Measurements from ENCODE around the gene MB. TPM values are rescaled to one million over a fixed set of nuclear protein-coding genes. Genes with fewer than 3 reads are reported as not detected.

MB gene
- polyA plus RNA-seq, 2 donors, result 2.5 to 5.1 TPM

- peaks cover 0 to 4% of the 10 kb centered on the region in 2 donors for H3K4me1 ChIP-seq (ENCODE audit: control insufficient read depth in 2 of 2, insufficient read depth in 2 of 2, low read length in 1 of 2)
- no peaks in the 10 kb centered on the region for H3K9me3 ChIP-seq (ENCODE audit: control insufficient read depth in 2 of 2, insufficient read depth in 1 of 2, low read depth in 1 of 2, low read length in 1 of 2)
- H3K27me3 ChIP-seq (ENCODE audit: control insufficient read depth in 1 of 2, insufficient read depth in 2 of 2, low read length in 2 of 2), result no peaks in the 10 kb centered on the region
- no peak overlapping the region for H3K4me3 ChIP-seq (ENCODE audit: low read depth in 1 of 2, low read length in 2 of 2)
- H3K36me3 ChIP-seq (ENCODE audit: control insufficient read depth in 2 of 2, insufficient read depth in 2 of 2, low read length in 1 of 2), result no peaks in the 10 kb centered on the region
- WGBS, 2 donors, result 80 to 87% methylated on average over 5 of the region's 5 CpGs
- no peak overlapping the region for H3K27ac ChIP-seq (ENCODE audit: low read depth in 2 of 2, low read length in 1 of 2)
These were observed 36.1 kb downstream of the MB start for GRCh38 chr22:35581023-35581413.

GRCh38 chr22:35580351-35581022 is 36.6 kb downstream of the MB start:
- H3K36me3 ChIP-seq (ENCODE audit: control insufficient read depth in 2 of 2, insufficient read depth in 2 of 2, low read length in 1 of 2), result no peaks in the 10 kb centered on the region
- WGBS, 2 donors, result 87 to 90% methylated on average over 10 of the region's 10 CpGs

GRCh38 chr22:35578836-35579575 is 38.1 kb downstream of the MB start:
- WGBS, 2 donors, result 76 to 82% methylated on average over 19 of the region's 19 CpGs
- Histone ChIP-seq H3K27ac (ENCODE audit: low read depth in 2 of 2, low read length in 1 of 2) (no peak overlapping the region), H3K4me1 (ENCODE audit: control insufficient read depth in 2 of 2, insufficient read depth in 2 of 2, low read length in 1 of 2) (peaks cover 0 to 4% of the 10 kb centered on the region in 2 donors)

More at GRCh38 chr22:35580351-35581022, 36.6 kb downstream of the MB start:
- Histone ChIP-seq H3K4me3 (ENCODE audit: low read depth in 1 of 2, low read length in 2 of 2) (no peak overlapping the region), H3K4me1 (ENCODE audit: control insufficient read depth in 2 of 2, insufficient read depth in 2 of 2, low read length in 1 of 2) (peaks cover 0 to 4% of the 10 kb centered on the region in 2 donors), H3K9me3 (ENCODE audit: control insufficient read depth in 2 of 2, insufficient read depth in 1 of 2, low read depth in 1 of 2, low read length in 1 of 2) (no peaks in the 10 kb centered on the region), H3K27me3 (ENCODE audit: control insufficient read depth in 1 of 2, insufficient read depth in 2 of 2, low read length in 2 of 2) (no peaks in the 10 kb centered on the region), H3K27ac (ENCODE audit: low read depth in 2 of 2, low read length in 1 of 2) (no peak overlapping the region)

GRCh38 chr22:35577799-35578659 is 39.1 kb downstream of the MB start:
- Histone ChIP-seq H3K9me3 (ENCODE audit: control insufficient read depth in 2 of 2, insufficient read depth in 1 of 2, low read depth in 1 of 2, low read length in 1 of 2) (no peaks in the 10 kb centered on the region), H3K4me3 (ENCODE audit: low read depth in 1 of 2, low read length in 2 of 2) (no peak overlapping the region), H3K27me3 (ENCODE audit: control insufficient read depth in 1 of 2, insufficient read depth in 2 of 2, low read length in 2 of 2) (no peaks in the 10 kb centered on the region), H3K27ac (ENCODE audit: low read depth in 2 of 2, low read length in 1 of 2) (no peak overlapping the region), H3K36me3 (ENCODE audit: control insufficient read depth in 2 of 2, insufficient read depth in 2 of 2, low read length in 1 of 2) (no peaks in the 10 kb centered on the region), H3K4me1 (ENCODE audit: control insufficient read depth in 2 of 2, insufficient read depth in 2 of 2, low read length in 1 of 2) (peaks cover 0 to 4% of the 10 kb centered on the region in 2 donors)
- WGBS, 2 donors, result 90% methylated on average over 2 of the region's 2 CpGs

More at GRCh38 chr22:35578836-35579575, 38.1 kb downstream of the MB start:
- Histone ChIP-seq H3K9me3 (ENCODE audit: control insufficient read depth in 2 of 2, insufficient read depth in 1 of 2, low read depth in 1 of 2, low read length in 1 of 2) (no peaks in the 10 kb centered on the region), H3K36me3 (ENCODE audit: control insufficient read depth in 2 of 2, insufficient read depth in 2 of 2, low read length in 1 of 2) (no peaks in the 10 kb centered on the region), H3K4me3 (ENCODE audit: low read depth in 1 of 2, low read length in 2 of 2) (no peak overlapping the region), H3K27me3 (ENCODE audit: control insufficient read depth in 1 of 2, insufficient read depth in 2 of 2, low read length in 2 of 2) (no peaks in the 10 kb centered on the region)

- 86 to 92% methylated on average over 8 of the region's 8 CpGs for WGBS, 2 donors
- no peaks in the 10 kb centered on the region for H3K27me3 ChIP-seq (ENCODE audit: control insufficient read depth in 1 of 2, insufficient read depth in 2 of 2, low read length in 2 of 2)
- no peak overlapping the region for H3K27ac ChIP-seq (ENCODE audit: low read depth in 2 of 2, low read length in 1 of 2)
- no peak overlapping the region for H3K4me3 ChIP-seq (ENCODE audit: low read depth in 1 of 2, low read length in 2 of 2)
- H3K4me1 ChIP-seq (ENCODE audit: control insufficient read depth in 2 of 2, insufficient read depth in 2 of 2, low read length in 1 of 2), result peaks cover 0 to 4% of the 10 kb centered on the region in 2 donors
- H3K9me3 ChIP-seq (ENCODE audit: control insufficient read depth in 2 of 2, insufficient read depth in 1 of 2, low read depth in 1 of 2, low read length in 1 of 2), result no peaks in the 10 kb centered on the region
- H3K36me3 ChIP-seq (ENCODE audit: control insufficient read depth in 2 of 2, insufficient read depth in 2 of 2, low read length in 1 of 2), result no peaks in the 10 kb centered on the region
These were observed 40.5 kb downstream of the MB start for GRCh38 chr22:35576671-35577070.

GRCh38 chr22:35575116-35575748 is 41.9 kb downstream of the MB start:
- Histone ChIP-seq H3K27ac (ENCODE audit: low read depth in 2 of 2, low read length in 1 of 2) (no peak overlapping the region), H3K27me3 (ENCODE audit: control insufficient read depth in 1 of 2, insufficient read depth in 2 of 2, low read length in 2 of 2) (no peaks in the 10 kb centered on the region), H3K36me3 (ENCODE audit: control insufficient read depth in 2 of 2, insufficient read depth in 2 of 2, low read length in 1 of 2) (no peaks in the 10 kb centered on the region), H3K4me3 (ENCODE audit: low read depth in 1 of 2, low read length in 2 of 2) (no peak overlapping the region), H3K9me3 (ENCODE audit: control insufficient read depth in 2 of 2, insufficient read depth in 1 of 2, low read depth in 1 of 2, low read length in 1 of 2) (no peaks in the 10 kb centered on the region), H3K4me1 (ENCODE audit: control insufficient read depth in 2 of 2, insufficient read depth in 2 of 2, low read length in 1 of 2) (peaks cover 0 to 4% of the 10 kb centered on the region in 2 donors)
- 53 to 55% methylated on average over 15 of the region's 15 CpGs for WGBS, 2 donors

- Histone ChIP-seq H3K4me1 (ENCODE audit: control insufficient read depth in 2 of 2, insufficient read depth in 2 of 2, low read length in 1 of 2) (peaks cover 2 to 5% of the 10 kb centered on the region in 2 donors), H3K36me3 (ENCODE audit: control insufficient read depth in 2 of 2, insufficient read depth in 2 of 2, low read length in 1 of 2) (no peaks in the 10 kb centered on the region), H3K4me3 (ENCODE audit: low read depth in 1 of 2, low read length in 2 of 2) (no peak overlapping the region), H3K27ac (ENCODE audit: low read depth in 2 of 2, low read length in 1 of 2) (no peak overlapping the region), H3K9me3 (ENCODE audit: control insufficient read depth in 2 of 2, insufficient read depth in 1 of 2, low read depth in 1 of 2, low read length in 1 of 2) (no peaks in the 10 kb centered on the region), H3K27me3 (ENCODE audit: control insufficient read depth in 1 of 2, insufficient read depth in 2 of 2, low read length in 2 of 2) (no peaks in the 10 kb centered on the region)
- whole genome bisulfite sequencing, 2 donors, result 79 to 84% methylated on average over 8 of the region's 8 CpGs
These were observed 44.6 kb downstream of the MB start for GRCh38 chr22:35572556-35572955.

GRCh38 chr22:35570686-35571194 is 46.4 kb downstream of the MB start:
- Histone ChIP-seq H3K36me3 (ENCODE audit: control insufficient read depth in 2 of 2, insufficient read depth in 2 of 2, low read length in 1 of 2) (no peaks in the 10 kb centered on the region), H3K27ac (ENCODE audit: low read depth in 2 of 2, low read length in 1 of 2) (no peak overlapping the region), H3K4me1 (ENCODE audit: control insufficient read depth in 2 of 2, insufficient read depth in 2 of 2, low read length in 1 of 2) (peaks cover 2 to 5% of the 10 kb centered on the region in 2 donors), H3K27me3 (ENCODE audit: control insufficient read depth in 1 of 2, insufficient read depth in 2 of 2, low read length in 2 of 2) (no peaks in the 10 kb centered on the region), H3K9me3 (ENCODE audit: control insufficient read depth in 2 of 2, insufficient read depth in 1 of 2, low read depth in 1 of 2, low read length in 1 of 2) (no peaks in the 10 kb centered on the region), H3K4me3 (ENCODE audit: low read depth in 1 of 2, low read length in 2 of 2) (no peak overlapping the region)
- WGBS, 2 donors, result 87 to 89% methylated on average over 14 of the region's 14 CpGs

- WGBS, 2 donors, result 89 to 92% methylated on average over 13 of the region's 13 CpGs
These were observed 47.2 kb downstream of the MB start for GRCh38 chr22:35569916-35570315.

More at GRCh38 chr22:35569916-35570315, 47.2 kb downstream of the MB start:
- H3K27ac ChIP-seq (ENCODE audit: low read depth in 2 of 2, low read length in 1 of 2), result no peak overlapping the region
- peaks cover 4 to 7% of the 10 kb centered on the region in 2 donors for H3K4me1 ChIP-seq (ENCODE audit: control insufficient read depth in 2 of 2, insufficient read depth in 2 of 2, low read length in 1 of 2)
- H3K27me3 ChIP-seq (ENCODE audit: control insufficient read depth in 1 of 2, insufficient read depth in 2 of 2, low read length in 2 of 2), result no peaks in the 10 kb centered on the region
- no peaks in the 10 kb centered on the region for H3K36me3 ChIP-seq (ENCODE audit: control insufficient read depth in 2 of 2, insufficient read depth in 2 of 2, low read length in 1 of 2)
- no peaks in the 10 kb centered on the region for H3K9me3 ChIP-seq (ENCODE audit: control insufficient read depth in 2 of 2, insufficient read depth in 1 of 2, low read depth in 1 of 2, low read length in 1 of 2)
- no peak overlapping the region for H3K4me3 ChIP-seq (ENCODE audit: low read depth in 1 of 2, low read length in 2 of 2)
